Activated CD4-positive, CD25-positive, alpha-beta regulatory T cell treated with anti-CD3 and anti-CD28 coated beads, Interleukin-2, amount 50 U/mL, for 16 hours (primary cell): Measurements from ENCODE around the gene HARS2.
A peak's percentile ranks its signal among the peaks of the same experiment; 100 is the strongest.
"Not testable (repeated sequence)": the region's sequence is repeated elsewhere in the genome, so short reads cannot be mapped to it uniquely, and the experiment has no call there.

Experiments
- DNase-seq: peaks from one replicate; pipeline ENCODE4 v3.0.0-alpha.2; 2020; ENCODE audit warnings: low read depth, low spot score

Gene HARS2, protein sequence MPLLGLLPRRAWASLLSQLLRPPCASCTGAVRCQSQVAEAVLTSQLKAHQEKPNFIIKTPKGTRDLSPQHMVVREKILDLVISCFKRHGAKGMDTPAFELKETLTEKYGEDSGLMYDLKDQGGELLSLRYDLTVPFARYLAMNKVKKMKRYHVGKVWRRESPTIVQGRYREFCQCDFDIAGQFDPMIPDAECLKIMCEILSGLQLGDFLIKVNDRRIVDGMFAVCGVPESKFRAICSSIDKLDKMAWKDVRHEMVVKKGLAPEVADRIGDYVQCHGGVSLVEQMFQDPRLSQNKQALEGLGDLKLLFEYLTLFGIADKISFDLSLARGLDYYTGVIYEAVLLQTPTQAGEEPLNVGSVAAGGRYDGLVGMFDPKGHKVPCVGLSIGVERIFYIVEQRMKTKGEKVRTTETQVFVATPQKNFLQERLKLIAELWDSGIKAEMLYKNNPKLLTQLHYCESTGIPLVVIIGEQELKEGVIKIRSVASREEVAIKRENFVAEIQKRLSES

DNA sequence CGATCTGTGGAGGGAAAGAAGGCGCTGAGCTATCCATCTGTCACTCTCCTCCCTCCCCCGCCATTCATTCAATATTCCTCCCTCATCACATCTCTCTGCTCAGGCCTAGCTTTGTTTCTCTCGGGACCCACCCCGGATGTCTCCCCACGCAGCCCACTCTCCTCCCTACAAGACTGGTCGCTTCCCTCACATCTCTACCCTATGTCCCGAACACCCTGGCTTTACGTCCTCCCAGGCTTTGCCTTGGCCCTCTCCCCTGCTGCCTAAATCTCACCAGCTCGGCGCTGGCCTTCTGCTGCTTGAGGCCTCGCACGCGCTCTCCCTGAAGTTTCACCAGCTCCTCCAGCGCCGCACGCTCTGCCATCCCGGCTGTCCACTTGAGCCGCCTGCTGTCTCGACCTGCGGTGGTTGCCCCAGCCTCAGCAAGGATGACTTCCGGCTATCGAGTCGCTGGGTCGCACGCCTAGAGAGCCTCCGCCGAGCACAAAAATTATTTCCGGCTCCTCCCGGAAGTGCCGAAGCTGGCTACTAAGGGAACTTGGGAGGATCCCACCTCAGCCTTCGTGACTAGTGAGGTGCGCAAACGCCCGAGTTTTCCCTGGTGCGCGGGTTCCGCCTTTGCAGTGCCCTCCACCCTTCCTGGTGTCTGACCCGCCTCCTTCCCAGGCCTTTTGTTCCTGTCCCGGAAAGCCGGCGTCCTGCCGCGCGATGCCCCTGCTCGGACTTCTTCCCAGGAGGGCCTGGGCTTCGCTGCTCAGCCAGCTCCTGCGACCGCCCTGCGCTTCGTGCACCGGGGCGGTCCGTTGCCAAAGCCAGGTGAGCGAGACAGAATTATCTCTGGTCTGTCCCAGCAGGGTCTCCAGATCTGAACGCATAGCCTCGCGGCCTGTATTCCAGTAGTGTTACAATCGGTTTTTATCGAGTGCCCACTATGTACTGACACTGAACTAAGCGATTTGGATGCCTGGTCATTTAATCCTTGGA lies at the start of gene HARS2, which contains the start of gene HARS1:
Gene HARS2 (plus strand): TSS at position 515 of the 984 bp plus-strand sequence. CDS start 194 bp downstream, at position 709.
Gene HARS1 (minus strand): TSS at position 430 of the 984 bp plus-strand sequence. CDS start 66 bp downstream, at position 364.
- peak; percentile 71 for DNase-seq

- no peak for DNase-seq
Measured at GRCh38 chr5:140641716-140642115, 49.5 kb upstream of the HARS2 start.

DNA sequence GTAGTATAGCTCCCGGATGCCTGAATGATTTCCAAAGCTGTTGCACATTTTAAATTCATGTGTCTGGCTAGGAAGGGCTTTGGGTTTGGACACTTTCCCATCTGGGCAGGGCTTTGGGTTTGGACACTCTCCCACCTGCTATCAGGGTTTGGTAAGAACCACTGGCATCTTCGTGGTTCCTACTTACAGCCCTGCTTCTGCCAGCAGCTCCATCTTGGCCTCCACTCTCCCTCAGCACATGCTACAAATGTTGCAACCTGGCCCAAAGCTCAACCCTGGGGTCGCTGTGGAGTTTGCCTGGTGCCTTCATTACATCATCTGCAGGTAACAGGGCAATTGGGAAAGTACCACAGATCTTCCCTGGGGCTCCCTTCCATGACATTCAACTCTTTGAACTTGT lies 48.5 kb upstream of the HARS2 start:
- no peak for DNase-seq

DNA sequence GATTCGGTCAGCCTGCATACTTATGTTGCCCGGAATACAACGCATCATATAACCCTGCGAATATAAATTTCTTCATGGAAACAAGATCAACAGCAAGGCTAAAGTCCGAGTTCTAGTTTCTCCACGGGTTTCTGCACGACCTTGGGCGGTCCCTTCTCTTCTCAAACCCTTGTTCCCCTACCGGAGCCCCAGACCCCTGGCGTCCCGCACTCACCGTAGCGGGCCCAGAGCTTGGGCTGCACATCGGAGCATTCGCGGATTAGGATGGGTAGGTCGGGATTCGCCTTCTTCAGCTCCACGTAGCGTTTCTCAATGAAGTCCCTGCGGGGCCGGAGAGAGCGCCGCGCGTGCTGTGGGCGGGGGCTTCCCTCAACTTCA lies 44.2 kb upstream of the HARS2 start:
- no peak for DNase-seq

GRCh38 chr5:140658870-140659269 lies 32.4 kb upstream of the HARS2 start:
- DNase-seq, result no peak

DNA sequence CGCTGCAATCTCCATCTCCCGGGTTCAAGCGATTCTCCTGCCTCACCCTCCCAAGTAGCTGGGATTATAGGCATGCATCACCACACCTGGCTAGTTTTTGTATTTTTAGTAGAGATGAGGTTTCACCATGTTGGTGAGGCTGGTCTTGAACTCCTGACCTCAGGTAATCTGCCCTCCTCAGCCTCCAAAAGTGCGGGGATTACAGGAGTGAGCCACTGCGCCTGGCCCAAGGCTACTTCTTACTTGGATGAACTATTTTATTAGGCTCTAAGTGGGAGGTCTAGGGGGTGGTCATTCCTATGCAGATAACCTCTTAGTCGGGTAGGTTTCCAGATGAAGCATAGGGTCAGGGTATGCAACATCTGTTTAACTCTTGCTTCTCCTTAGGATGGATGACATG lies 30.9 kb upstream of the HARS2 start:
- not testable (repeated sequence) for DNase-seq

DNA sequence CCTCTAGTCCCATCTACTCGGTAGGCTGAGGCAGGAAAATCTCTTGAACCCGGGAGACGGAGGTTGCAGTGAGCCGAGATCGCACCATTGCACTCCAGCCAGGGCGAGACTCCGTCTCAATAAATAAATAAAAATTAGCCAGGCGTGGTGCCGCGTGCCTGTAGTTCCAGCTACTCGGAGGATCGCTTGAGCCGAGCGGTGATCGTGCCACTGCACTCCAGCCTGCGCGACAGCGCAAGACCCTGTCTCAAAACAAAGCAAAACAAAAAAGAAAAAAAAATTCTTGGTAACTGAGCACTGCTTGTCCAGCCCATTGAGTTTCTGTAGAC lies 27.3 kb upstream of the HARS2 start:
- no peak for DNase-seq

GRCh38 chr5:140664359-140665119 lies 26.7 kb upstream of the HARS2 start, which contains the start of gene WDR55:
WDR55 (plus strand) TSS chr5:140664904; CDS start chr5:140664913, 9 bp downstream.
- DNase-seq, result peak; percentile 93

DNA sequence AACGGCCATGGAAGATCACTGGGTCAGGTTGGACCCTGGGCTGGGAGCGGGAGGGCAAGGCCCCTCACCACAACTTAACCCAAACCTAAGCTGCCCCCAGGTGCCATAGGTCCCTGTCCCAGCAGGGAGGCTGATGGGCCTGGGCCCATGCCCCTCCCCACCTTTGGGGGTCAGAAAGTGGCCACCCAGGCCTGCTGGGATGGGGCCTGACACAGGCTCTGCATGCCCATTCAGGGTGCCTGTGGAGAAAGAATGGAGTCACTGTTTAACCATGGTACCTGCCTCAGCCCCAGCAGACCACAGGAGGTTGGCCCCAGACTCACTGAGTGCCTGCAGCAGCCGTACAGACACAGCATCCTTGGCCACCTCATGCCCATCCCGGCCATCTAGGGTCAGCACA lies 20.2 kb upstream of the HARS2 start:
- DNase-seq, result not testable (repeated sequence)

GRCh38 chr5:140671472-140672125 lies 19.7 kb upstream of the HARS2 start:
- no peak for DNase-seq

GRCh38 chr5:140672455-140673186 lies 18.6 kb upstream of the HARS2 start:
- DNase-seq, result no peak

DNA sequence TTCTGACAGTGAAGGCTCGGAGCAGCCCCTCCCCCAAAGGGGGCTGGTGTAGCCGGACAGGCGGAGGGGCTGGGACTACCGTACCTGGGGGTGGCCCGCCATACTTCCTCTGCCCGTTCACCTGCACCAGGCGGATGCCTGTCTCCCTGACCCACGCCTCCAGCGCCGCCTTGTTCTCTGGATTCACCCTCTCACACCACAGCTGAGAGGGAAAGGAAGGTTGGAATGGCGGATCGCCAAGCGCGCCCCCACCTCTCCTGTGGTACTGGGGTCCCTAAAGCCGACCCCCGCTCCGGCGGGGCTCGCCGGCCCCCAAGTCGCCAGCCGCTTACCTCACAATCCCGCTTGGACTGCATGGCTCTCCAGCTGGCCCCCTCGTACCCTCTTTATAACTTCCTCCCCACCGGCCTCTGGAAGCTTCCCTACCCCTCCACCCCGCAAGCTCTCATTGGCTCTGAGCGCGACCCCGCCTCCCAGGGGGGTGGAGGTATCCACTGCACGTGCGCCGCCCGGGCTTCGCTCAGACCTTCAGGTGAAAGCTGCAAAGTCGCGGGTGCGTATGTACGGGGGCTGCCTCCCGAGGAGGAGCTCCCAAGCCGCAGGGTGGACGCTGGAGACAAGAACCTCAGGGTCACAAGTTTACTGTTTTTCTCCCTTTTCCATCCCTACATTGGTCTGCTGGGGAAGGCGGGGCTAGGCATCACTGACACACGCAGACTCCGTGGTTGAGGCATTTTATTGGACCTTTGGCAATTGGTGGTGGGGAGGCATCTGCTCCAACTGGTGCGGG lies 17.9 kb upstream of the HARS2 start, which contains the start of gene DND1:
Gene DND1 (minus strand): TSS at position 390 of the 790 bp plus-strand sequence. CDS start 34 bp downstream, at position 356.
- no peak for DNase-seq

DNA sequence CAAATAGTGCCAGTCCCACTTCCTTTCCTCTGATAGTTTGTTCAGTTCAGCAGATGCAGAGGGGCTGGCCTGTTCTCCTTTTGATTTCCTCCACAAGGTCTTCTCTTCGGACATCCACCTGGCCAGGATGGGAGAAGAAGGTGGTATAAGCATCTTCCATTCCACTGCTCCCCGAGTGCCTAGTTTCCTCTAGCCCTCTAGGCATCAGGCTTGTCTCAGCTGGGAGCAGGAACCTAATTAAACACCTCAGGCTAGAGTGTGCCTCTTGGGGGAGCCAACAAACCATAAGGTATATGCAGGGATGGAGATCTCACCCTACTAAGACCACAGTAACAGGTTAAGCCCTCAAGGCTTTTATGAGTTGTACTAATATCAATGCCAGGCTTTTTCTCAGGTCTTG lies 17.0 kb upstream of the HARS2 start:
- no peak for DNase-seq

DNA sequence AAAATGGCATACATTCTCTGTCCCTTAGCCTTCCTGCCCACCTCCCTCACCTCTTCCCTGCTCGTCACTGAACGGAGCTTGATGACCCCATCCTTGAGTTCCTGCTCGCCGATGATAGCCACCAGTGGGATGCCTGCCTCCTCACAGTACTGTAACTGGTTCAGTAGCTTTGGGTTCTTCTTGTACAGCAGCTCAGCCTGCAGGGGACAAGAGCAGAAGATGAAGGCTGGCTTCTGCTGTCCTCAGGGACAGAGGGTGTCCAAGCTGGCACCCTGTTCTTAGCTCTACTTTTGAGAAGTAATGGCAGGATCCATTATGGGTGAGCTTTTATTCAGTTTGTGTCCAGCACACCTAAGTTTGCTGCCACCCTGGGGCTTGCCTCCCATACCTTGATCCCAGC lies 16.6 kb upstream of the HARS2 start:
- no peak for DNase-seq

DNA sequence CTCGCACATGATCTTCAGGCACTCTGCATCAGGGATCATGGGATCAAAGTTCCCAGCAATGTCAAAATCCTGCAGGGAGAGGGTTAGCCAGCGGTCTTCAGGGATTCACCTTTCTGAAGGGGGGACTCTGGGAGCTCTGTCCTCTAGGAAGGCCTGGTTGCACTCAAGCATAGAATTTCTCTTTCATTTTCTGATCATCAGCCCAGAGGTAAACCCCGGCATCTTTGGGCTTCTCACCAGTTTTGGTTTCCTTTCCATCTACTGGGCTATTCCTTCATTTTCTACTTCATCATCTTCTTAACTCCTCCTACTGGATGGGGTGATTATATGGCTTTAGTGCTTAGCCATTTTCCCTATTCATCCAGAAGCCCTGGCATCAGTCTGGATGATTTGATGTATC lies 13.3 kb upstream of the HARS2 start:
- no peak for DNase-seq

GRCh38 chr5:140678993-140679392 lies 12.3 kb upstream of the HARS2 start:
- no peak for DNase-seq

DNA sequence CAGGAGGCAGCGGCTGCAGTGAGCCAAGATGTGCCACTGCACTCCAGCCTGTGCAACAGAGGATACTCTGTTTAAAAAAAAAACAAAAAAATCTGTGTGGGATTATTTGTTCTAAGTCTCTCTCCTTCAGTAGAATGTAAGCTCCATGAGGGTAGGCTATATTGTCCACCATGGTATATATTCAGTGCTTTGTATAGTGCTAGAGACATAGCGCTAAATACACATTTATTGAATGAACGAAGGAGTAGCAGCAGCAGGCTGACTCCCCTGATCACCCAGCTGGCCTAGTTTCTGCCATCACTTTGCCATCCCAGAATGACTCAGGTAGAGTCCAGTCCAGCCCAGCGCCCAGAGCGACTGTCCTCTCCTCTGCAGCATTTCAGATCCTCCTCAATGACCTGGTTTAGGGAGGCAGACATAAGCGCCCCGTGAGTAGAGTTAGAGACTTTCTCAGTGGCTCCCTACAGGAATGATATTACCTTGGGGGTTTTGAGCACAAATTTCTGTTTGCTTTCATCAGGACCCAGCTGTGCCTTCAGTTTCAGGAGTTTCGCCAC lies 801 bp upstream of the HARS2 start:
- DNase-seq, result no peak

GRCh38 chr5:140694276-140694675 lies 3.0 kb downstream of the HARS2 start:
- no peak for DNase-seq
